IPS-15b (cell line): ENCODE results near the gene ANKRD63.

Source experiments
- H3K27me3 ChIP-seq: one replicate; pipeline ENCODE4 v1.6.1; 2013; ENCODE audit warnings: low read length; ENCODE audit not compliant: control insufficient read depth, insufficient read depth
- H3K36me3 ChIP-seq: one replicate; pipeline ENCODE4 v1.6.1; 2013; ENCODE audit warnings: low read length; ENCODE audit not compliant: control insufficient read depth, insufficient read depth
- H3K4me1 ChIP-seq: one replicate; pipeline ENCODE4 v1.6.1; 2013; ENCODE audit warnings: mild to moderate bottlenecking, low read length; ENCODE audit not compliant: control insufficient read depth, insufficient read depth
- H3K4me3 ChIP-seq: one replicate; pipeline ENCODE4 v1.5.1; 2013; ENCODE audit warnings: low read depth, low read length
- H3K9ac ChIP-seq: one replicate; pipeline ENCODE4 v1.6.1; 2013; ENCODE audit warnings: low read depth, mild to moderate bottlenecking, low read length
- H3K9me3 ChIP-seq: one replicate; pipeline ENCODE4 v1.6.1; 2013; ENCODE audit warnings: mild to moderate bottlenecking, low read length; ENCODE audit not compliant: control insufficient read depth, insufficient read depth

ANKRD63 gene

GRCh38 chr15:40249477-40250303 is 33.2 kb downstream of the ANKRD63 start:
- H3K9ac ChIP-seq = no peak overlapping the region
- no peak overlapping the region for H3K4me3 ChIP-seq
- H3K27me3 ChIP-seq = peaks cover 30% of the 10 kb centered on the region
- H3K4me1 ChIP-seq = no peaks in the 10 kb centered on the region
- H3K36me3 ChIP-seq = no peaks in the 10 kb centered on the region
- no peaks in the 10 kb centered on the region for H3K9me3 ChIP-seq

- H3K27me3 ChIP-seq = peaks cover 15% of the 10 kb centered on the region
- H3K4me1 ChIP-seq = no peaks in the 10 kb centered on the region
- H3K9ac ChIP-seq = no peak overlapping the region
- no peak overlapping the region for H3K4me3 ChIP-seq
- H3K9me3 ChIP-seq = no peaks in the 10 kb centered on the region
- H3K36me3 ChIP-seq = no peaks in the 10 kb centered on the region
These were observed 34.7 kb downstream of the ANKRD63 start for GRCh38 chr15:40248006-40248783.

- H3K4me1 ChIP-seq = no peaks in the 10 kb centered on the region
- H3K27me3 ChIP-seq = peaks cover 12% of the 10 kb centered on the region
- H3K4me3 ChIP-seq = no peak overlapping the region
- no peaks in the 10 kb centered on the region for H3K9me3 ChIP-seq
- H3K9ac ChIP-seq = no peak overlapping the region
- H3K36me3 ChIP-seq = no peaks in the 10 kb centered on the region
These were observed 35.4 kb downstream of the ANKRD63 start for GRCh38 chr15:40247406-40247971.

- Histone ChIP-seq H3K4me3 (no peak overlapping the region), H3K27me3 (peaks cover 7% of the 10 kb centered on the region)
These were observed 36.2 kb downstream of the ANKRD63 start for GRCh38 chr15:40246496-40247280.

GRCh38 chr15:40245666-40246450 is 37.0 kb downstream of the ANKRD63 start:
- no peaks in the 10 kb centered on the region for H3K27me3 ChIP-seq
- H3K9ac ChIP-seq = no peak overlapping the region
- no peak overlapping the region for H3K4me3 ChIP-seq
- H3K9me3 ChIP-seq = no peaks in the 10 kb centered on the region
- H3K36me3 ChIP-seq = no peaks in the 10 kb centered on the region
- no peaks in the 10 kb centered on the region for H3K4me1 ChIP-seq

More at GRCh38 chr15:40246496-40247280, 36.2 kb downstream of the ANKRD63 start:
- H3K9ac ChIP-seq = no peak overlapping the region
- no peaks in the 10 kb centered on the region for H3K36me3 ChIP-seq
- no peaks in the 10 kb centered on the region for H3K9me3 ChIP-seq
- H3K4me1 ChIP-seq = no peaks in the 10 kb centered on the region

- Histone ChIP-seq H3K9ac (peak overlapping the region; percentile 12), H3K4me3 (no peak overlapping the region), H3K36me3 (no peaks in the 10 kb centered on the region), H3K27me3 (no peaks in the 10 kb centered on the region), H3K4me1 (no peaks in the 10 kb centered on the region), H3K9me3 (no peaks in the 10 kb centered on the region)
These were observed 37.8 kb downstream of the ANKRD63 start for GRCh38 chr15:40244961-40245523.

GRCh38 chr15:40243126-40243810 is 39.6 kb downstream of the ANKRD63 start:
- Histone ChIP-seq H3K4me3 (no peak overlapping the region), H3K9me3 (no peaks in the 10 kb centered on the region), H3K4me1 (peaks cover 4% of the 10 kb centered on the region), H3K27me3 (no peaks in the 10 kb centered on the region), H3K36me3 (no peaks in the 10 kb centered on the region), H3K9ac (no peak overlapping the region)

GRCh38 chr15:40242601-40243000 is 40.3 kb downstream of the ANKRD63 start:
- Histone ChIP-seq H3K4me1 (peaks cover 4% of the 10 kb centered on the region), H3K27me3 (peaks cover 2% of the 10 kb centered on the region), H3K9me3 (no peaks in the 10 kb centered on the region), H3K36me3 (no peaks in the 10 kb centered on the region), H3K9ac (no peak overlapping the region), H3K4me3 (no peak overlapping the region)

- no peak overlapping the region for H3K4me3 ChIP-seq
- peaks cover 4% of the 10 kb centered on the region for H3K4me1 ChIP-seq
- no peaks in the 10 kb centered on the region for H3K9me3 ChIP-seq
- H3K27me3 ChIP-seq = peaks cover 2% of the 10 kb centered on the region
- no peak overlapping the region for H3K9ac ChIP-seq
- H3K36me3 ChIP-seq = no peaks in the 10 kb centered on the region
These were observed 40.7 kb downstream of the ANKRD63 start for GRCh38 chr15:40242213-40242599.
